H9 (cell line): ENCODE measurements around the gene PEX5L. TPM values are rescaled to one million over a fixed set of nuclear protein-coding genes. Genes with fewer than 3 reads are reported as not detected.

Experiments
- DNase-seq: peaks from one replicate; pipeline ENCODE4 v3.0.0-alpha.2; 2017
- H2AFZ ChIP-seq: one replicate; pipeline ENCODE4 v1.6.1; 2013; ENCODE audit warnings: mild to moderate bottlenecking, low read length, control low read depth, moderate library complexity
- H2AK5ac ChIP-seq: 2 replicates; pipeline ENCODE4 v1.6.1; 2013; ENCODE audit warnings: low read length, control low read depth, mixed read lengths; ENCODE audit not compliant: insufficient read length
- H2BK120ac ChIP-seq: one replicate; pipeline ENCODE4 v1.6.1; 2013; ENCODE audit warnings: low read depth, mild to moderate bottlenecking, low read length, control low read depth, inconsistent platforms; ENCODE audit not compliant: poor library complexity, severe bottlenecking
- H2BK12ac ChIP-seq: 2 replicates; pipeline ENCODE4 v1.6.1; 2013; ENCODE audit warnings: low read length, control low read depth, mixed read lengths, low read depth; ENCODE audit not compliant: insufficient read length
- H2BK15ac ChIP-seq: 2 replicates; pipeline ENCODE4 v1.6.1; 2013; ENCODE audit warnings: low read depth, low read length, control low read depth
- H2BK20ac ChIP-seq: one replicate; pipeline ENCODE4 v1.6.1; 2013; ENCODE audit warnings: low read depth, mild to moderate bottlenecking, low read length, control low read depth, inconsistent platforms; ENCODE audit not compliant: poor library complexity, severe bottlenecking
- H2BK5ac ChIP-seq: 2 replicates; pipeline ENCODE4 v1.6.1; 2013; ENCODE audit warnings: low read length, control low read depth, mixed read lengths; ENCODE audit not compliant: insufficient read length
- H3K14ac ChIP-seq: 2 replicates; pipeline ENCODE4 v1.6.1; 2013; ENCODE audit warnings: low read length, control low read depth; ENCODE audit not compliant: insufficient read depth
- H3K18ac ChIP-seq: 2 replicates; pipeline ENCODE4 v1.6.1; 2013; ENCODE audit warnings: low read depth, mild to moderate bottlenecking, mixed read lengths, low read length, control low read depth; ENCODE audit not compliant: insufficient read length
- H3K23ac ChIP-seq: 2 replicates; pipeline ENCODE4 v1.6.1; 2013; ENCODE audit warnings: low read length, control low read depth, mixed read lengths, low read depth; ENCODE audit not compliant: insufficient read length
- H3K23me2 ChIP-seq: 2 replicates; pipeline ENCODE4 v1.6.1; 2013; ENCODE audit warnings: low read depth, mild to moderate bottlenecking, mixed read lengths, low read length, control low read depth; ENCODE audit not compliant: insufficient read length, poor library complexity, severe bottlenecking
- H3K27ac ChIP-seq: 2 replicates; pipeline ENCODE4 v1.5.1; 2013; ENCODE audit warnings: low read length, control low read depth, mixed read lengths, low read depth; ENCODE audit not compliant: insufficient read length
- H3K27me3 ChIP-seq: 2 replicates; pipeline ENCODE4 v1.6.1; 2013; ENCODE audit warnings: low read length, control low read depth, inconsistent platforms; ENCODE audit not compliant: insufficient read depth
- H3K4ac ChIP-seq: 2 replicates; pipeline ENCODE4 v1.6.1; 2013; ENCODE audit warnings: low read depth, mild to moderate bottlenecking, control low read depth, inconsistent platforms, low read length, moderate library complexity
- H3K4me1 ChIP-seq: 2 replicates; pipeline ENCODE4 v1.6.1; 2013; ENCODE audit warnings: low read length, control low read depth, inconsistent platforms; ENCODE audit not compliant: insufficient read depth
- H3K4me2 ChIP-seq: 2 replicates; pipeline ENCODE4 v1.6.1; 2013; ENCODE audit warnings: low read length, control low read depth, mixed read lengths; ENCODE audit not compliant: insufficient read length, insufficient read depth
- H3K56ac ChIP-seq: 2 replicates; pipeline ENCODE4 v1.6.1; 2013; ENCODE audit warnings: low read depth, mild to moderate bottlenecking, mixed read lengths, low read length, control low read depth; ENCODE audit not compliant: insufficient read length
- H3K79me1 ChIP-seq: 2 replicates; pipeline ENCODE4 v1.6.1; 2013; ENCODE audit warnings: low read depth, mild to moderate bottlenecking, moderate library complexity, low read length, control low read depth, inconsistent platforms; ENCODE audit not compliant: insufficient read depth, poor library complexity, severe bottlenecking
- H3K79me2 ChIP-seq: 2 replicates; pipeline ENCODE4 v1.6.1; 2013; ENCODE audit warnings: low read length, control low read depth, inconsistent platforms; ENCODE audit not compliant: insufficient read depth
- H3K9ac ChIP-seq: 2 replicates; pipeline ENCODE4 v1.6.1; 2013; ENCODE audit warnings: low read length, control low read depth, mixed read lengths; ENCODE audit not compliant: insufficient read length; ENCODE audit errors: extremely low read depth
- H3K9me3 ChIP-seq: one replicate; pipeline ENCODE4 v1.6.1; 2013; ENCODE audit warnings: low read depth, low read length, inconsistent platforms; ENCODE audit not compliant: control insufficient read depth
- H3T11ph ChIP-seq: one replicate; pipeline ENCODE4 v1.6.1; 2013; ENCODE audit warnings: mild to moderate bottlenecking, low read length, control low read depth, inconsistent platforms
- H4K20me1 ChIP-seq: one replicate; pipeline ENCODE4 v1.6.1; 2013; ENCODE audit not compliant: control insufficient read depth, insufficient read length, insufficient read depth
- H4K5ac ChIP-seq: 2 replicates; pipeline ENCODE4 v1.6.1; 2013; ENCODE audit warnings: low read depth, mild to moderate bottlenecking, mixed read lengths, low read length, control low read depth; ENCODE audit not compliant: insufficient read length
- H4K8ac ChIP-seq: replicated peaks from 2 replicates; pipeline ENCODE4 v1.6.1; 2013; ENCODE audit warnings: low read length, control low read depth, mixed read lengths, low read depth; ENCODE audit not compliant: insufficient read length
- H4K91ac ChIP-seq: 2 replicates; pipeline ENCODE4 v1.6.1; 2013; ENCODE audit warnings: low read depth, mild to moderate bottlenecking, moderate library complexity, mixed read lengths, low read length, control low read depth; ENCODE audit not compliant: insufficient read length
- H3K27ac Mint-ChIP-seq, 3 experiments: 2 replicates in 2 of 3; 3 replicates in 1 of 3; pipeline ENCODE4 v1.8.0; 2020 to 2021; ENCODE audit warnings: mixed read lengths in 3 of 3, mild to moderate bottlenecking in 1 of 3, moderate library complexity in 1 of 3
- H3K27me3 Mint-ChIP-seq: 2 replicates; pipeline ENCODE4 v1.8.0; 2021; ENCODE audit warnings: low read depth, mild to moderate bottlenecking, moderate library complexity, mixed read lengths
- H3K36me3 Mint-ChIP-seq, 3 experiments: 2 replicates in 2 of 3; 3 replicates in 1 of 3; pipeline ENCODE4 v1.8.0; 2020 to 2021; ENCODE audit warnings: low read depth in 3 of 3, mixed read lengths in 3 of 3; ENCODE audit not compliant: insufficient read depth in 1 of 3
- H3K4me1 Mint-ChIP-seq, 2 experiments: 2 replicates each; pipeline ENCODE4 v1.8.0; 2020; ENCODE audit warnings: mixed read lengths in 2 of 2
- H3K4me3 Mint-ChIP-seq, 2 experiments: 2 replicates in 1 of 2; 3 replicates in 1 of 2; pipeline ENCODE4 v1.8.0; 2020 to 2021; ENCODE audit warnings: mild to moderate bottlenecking in 2 of 2, mixed read lengths in 2 of 2, moderate library complexity in 1 of 2
- H3K9me3 Mint-ChIP-seq, 2 experiments: 2 replicates in 1 of 2; 3 replicates in 1 of 2; pipeline ENCODE4 v1.8.0; 2020; ENCODE audit warnings: mild to moderate bottlenecking in 2 of 2, mixed read lengths in 2 of 2, moderate library complexity in 1 of 2
- WGBS: extraction: QIAGEN DNeasy Blood & Tissue Kit; methylation state at CpG from one replicate; pipeline ENCODE4 v1.1.7; 2013; ENCODE audit warnings: missing lambda C conversion rate, low lambda C conversion rate, mixed read lengths; ENCODE audit not compliant: insufficient read length; ENCODE audit errors: extremely low coverage; 5-methylcytosine and 5-hydroxymethylcytosine counted together
- total RNA-seq: library from RNA; stranded (reverse); gene quantifications from 2 replicates; pipeline ENCODE4 v1.2.1, GENCODE V29; 2021
- TF ChIP-seq, protein P1 (sequence below): fragments of 200-600 bp; sonication (generic); conservative IDR thresholded peaks from 3 replicates; pipeline ENCODE4 v1.8.0; 2021; ENCODE audit warnings: antibody characterized with exemption, mild to moderate bottlenecking

PEX5L gene
- total RNA-seq, 1 experiment from 2014 or later, result 0.85 TPM

GRCh38 chr3:179840985-179841384, 195.8 kb downstream of the PEX5L start:
- no peaks in the 10 kb centered on the region for H3K79me2 ChIP-seq
- TF ChIP-seq, protein P1, sequence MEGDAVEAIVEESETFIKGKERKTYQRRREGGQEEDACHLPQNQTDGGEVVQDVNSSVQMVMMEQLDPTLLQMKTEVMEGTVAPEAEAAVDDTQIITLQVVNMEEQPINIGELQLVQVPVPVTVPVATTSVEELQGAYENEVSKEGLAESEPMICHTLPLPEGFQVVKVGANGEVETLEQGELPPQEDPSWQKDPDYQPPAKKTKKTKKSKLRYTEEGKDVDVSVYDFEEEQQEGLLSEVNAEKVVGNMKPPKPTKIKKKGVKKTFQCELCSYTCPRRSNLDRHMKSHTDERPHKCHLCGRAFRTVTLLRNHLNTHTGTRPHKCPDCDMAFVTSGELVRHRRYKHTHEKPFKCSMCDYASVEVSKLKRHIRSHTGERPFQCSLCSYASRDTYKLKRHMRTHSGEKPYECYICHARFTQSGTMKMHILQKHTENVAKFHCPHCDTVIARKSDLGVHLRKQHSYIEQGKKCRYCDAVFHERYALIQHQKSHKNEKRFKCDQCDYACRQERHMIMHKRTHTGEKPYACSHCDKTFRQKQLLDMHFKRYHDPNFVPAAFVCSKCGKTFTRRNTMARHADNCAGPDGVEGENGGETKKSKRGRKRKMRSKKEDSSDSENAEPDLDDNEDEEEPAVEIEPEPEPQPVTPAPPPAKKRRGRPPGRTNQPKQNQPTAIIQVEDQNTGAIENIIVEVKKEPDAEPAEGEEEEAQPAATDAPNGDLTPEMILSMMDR, result no peak
- no CpG with 5 or more reads among the region's 7 CpGs for WGBS
- peaks cover 6 to 8% of the 10 kb centered on the region in 2 experiments for H3K4me1 Mint-ChIP-seq
- no peak overlapping the region for H2BK20ac ChIP-seq
- no peak overlapping the region for H3K23ac ChIP-seq
- no peaks in the 10 kb centered on the region for H3K27me3 ChIP-seq
- no peak overlapping the region for H3K4ac ChIP-seq
- no peak overlapping the region for H3K56ac ChIP-seq
- H3K79me1 ChIP-seq, result no peaks in the 10 kb centered on the region
- H3K4me2 ChIP-seq, result no peak overlapping the region
- H3K23me2 ChIP-seq, result no peaks in the 10 kb centered on the region
- no peaks in the 10 kb centered on the region for H3K27me3 Mint-ChIP-seq
- no peak overlapping the region for H3K27ac Mint-ChIP-seq
- no peak overlapping the region for H3K4me3 Mint-ChIP-seq
- H2BK5ac ChIP-seq, result no peak overlapping the region
- H3K9me3 ChIP-seq, result no peaks in the 10 kb centered on the region
- H2BK120ac ChIP-seq, result no peak overlapping the region
- no peak overlapping the region for H3K14ac ChIP-seq
- no peaks in the 10 kb centered on the region for H3K36me3 Mint-ChIP-seq
- no peaks in the 10 kb centered on the region for H4K20me1 ChIP-seq
- no peak overlapping the region for H3K9ac ChIP-seq
- no peak for DNase-seq
- H4K5ac ChIP-seq, result no peak overlapping the region
- H4K91ac ChIP-seq, result no peak overlapping the region
- H2BK15ac ChIP-seq, result no peak overlapping the region
- H2AFZ ChIP-seq, result no peak overlapping the region
- no peaks in the 10 kb centered on the region for H3K9me3 Mint-ChIP-seq
- no peak overlapping the region for H3K18ac ChIP-seq
- H3K4me1 ChIP-seq, result peaks cover 3% of the 10 kb centered on the region; the same call in 1 of the 2 replicates
- H2AK5ac ChIP-seq, result no peak overlapping the region
- H3T11ph ChIP-seq, result no peak overlapping the region
- no peak overlapping the region for H3K27ac ChIP-seq
- no peak overlapping the region for H2BK12ac ChIP-seq
- no peak overlapping the region for H4K8ac ChIP-seq
